ENCODE measurements around the gene HLF.

Gene HLF

DNA sequence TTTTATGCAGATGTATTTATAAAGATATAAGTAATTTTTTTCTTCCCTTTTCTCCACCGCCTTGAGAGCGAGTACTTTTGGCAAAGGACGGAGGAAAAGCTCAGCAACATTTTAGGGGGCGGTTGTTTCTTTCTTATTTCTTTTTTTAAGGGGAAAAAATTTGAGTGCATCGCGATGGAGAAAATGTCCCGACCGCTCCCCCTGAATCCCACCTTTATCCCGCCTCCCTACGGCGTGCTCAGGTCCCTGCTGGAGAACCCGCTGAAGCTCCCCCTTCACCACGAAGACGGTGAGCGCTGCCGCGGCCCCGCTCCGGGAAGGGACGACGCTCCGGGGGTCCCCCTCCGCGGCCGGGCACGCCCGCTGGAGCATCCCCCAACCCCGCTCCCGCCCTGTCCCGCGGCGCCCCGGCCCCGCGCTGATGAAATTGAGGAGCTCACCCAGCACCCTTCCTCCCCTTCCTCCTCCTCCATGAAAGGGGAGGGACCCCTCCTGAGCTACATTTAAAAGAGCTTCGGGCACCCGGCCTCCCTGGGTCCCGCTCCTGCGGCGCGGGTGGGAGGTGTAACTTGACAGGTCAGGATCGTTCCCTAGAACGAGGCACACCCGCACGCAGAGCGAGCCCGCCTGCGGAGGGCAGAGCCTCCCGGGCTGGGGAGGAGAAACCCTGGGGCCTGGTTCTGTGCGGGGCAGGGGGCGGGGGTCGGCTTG lies 706 bp downstream of the HLF start:
- Mint-ChIP-seq H3K27me3 (ENCODE audit: low read depth) (peaks cover 80% of the 10 kb centered on the region), H3K4me1 (peaks cover 18% of the 10 kb centered on the region), H3K9me3 (peaks cover 3% of the 10 kb centered on the region), H3K27ac (no peak overlapping the region), H3K36me3 (ENCODE audit: low read depth) (no peaks in the 10 kb centered on the region), H3K4me3 (peak overlapping the region; percentile 44 to 81 (median 78))
- TF ChIP-seq, protein P1, sequence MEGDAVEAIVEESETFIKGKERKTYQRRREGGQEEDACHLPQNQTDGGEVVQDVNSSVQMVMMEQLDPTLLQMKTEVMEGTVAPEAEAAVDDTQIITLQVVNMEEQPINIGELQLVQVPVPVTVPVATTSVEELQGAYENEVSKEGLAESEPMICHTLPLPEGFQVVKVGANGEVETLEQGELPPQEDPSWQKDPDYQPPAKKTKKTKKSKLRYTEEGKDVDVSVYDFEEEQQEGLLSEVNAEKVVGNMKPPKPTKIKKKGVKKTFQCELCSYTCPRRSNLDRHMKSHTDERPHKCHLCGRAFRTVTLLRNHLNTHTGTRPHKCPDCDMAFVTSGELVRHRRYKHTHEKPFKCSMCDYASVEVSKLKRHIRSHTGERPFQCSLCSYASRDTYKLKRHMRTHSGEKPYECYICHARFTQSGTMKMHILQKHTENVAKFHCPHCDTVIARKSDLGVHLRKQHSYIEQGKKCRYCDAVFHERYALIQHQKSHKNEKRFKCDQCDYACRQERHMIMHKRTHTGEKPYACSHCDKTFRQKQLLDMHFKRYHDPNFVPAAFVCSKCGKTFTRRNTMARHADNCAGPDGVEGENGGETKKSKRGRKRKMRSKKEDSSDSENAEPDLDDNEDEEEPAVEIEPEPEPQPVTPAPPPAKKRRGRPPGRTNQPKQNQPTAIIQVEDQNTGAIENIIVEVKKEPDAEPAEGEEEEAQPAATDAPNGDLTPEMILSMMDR (IDR thresholded peaks at IDR 0.05; ENCODE audit: unreplicated experiment in 3 of 3) = no peak

DNA sequence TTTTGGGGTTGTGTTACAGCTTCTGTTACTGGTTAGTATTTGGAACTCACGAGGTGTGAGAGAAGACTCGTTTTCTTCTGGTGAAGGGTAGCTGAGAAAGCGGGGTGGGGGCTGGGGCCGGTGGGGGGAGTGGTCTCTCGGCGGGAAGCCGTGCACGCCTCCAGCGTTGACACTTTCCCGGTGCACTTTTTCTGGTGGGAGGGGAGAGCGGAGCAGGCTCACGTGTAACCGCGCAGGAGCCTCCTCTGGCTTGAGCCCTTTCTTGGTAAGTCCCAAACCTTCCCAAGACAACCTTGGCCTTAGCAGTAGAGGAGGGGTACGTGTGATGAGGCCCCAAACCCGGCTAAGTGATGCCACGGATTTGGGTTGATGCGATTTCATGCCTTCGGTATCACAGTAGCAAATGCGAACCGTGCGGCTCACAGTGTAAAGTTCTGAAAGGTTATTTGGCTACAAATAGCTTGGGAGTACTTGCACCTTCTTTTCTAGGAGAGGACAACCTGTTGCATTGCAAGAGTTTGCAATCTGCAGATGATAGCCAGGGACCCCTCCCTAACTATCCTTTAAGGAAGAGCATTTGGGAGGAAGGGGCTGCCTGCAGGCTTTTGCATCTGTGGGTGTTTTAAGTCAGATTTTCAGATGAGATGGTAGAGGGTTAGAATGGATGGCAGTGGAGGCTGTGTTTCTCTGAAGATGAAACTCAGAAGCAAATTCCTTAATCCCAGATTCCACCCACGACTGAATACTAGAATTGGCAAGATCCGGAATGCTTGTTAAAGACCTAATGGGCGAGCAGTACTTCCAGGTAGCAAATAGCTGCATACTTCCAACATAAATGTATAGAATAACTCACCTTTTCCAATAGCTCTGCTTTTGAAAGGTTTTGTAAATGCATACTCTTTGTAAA lies 1.5 kb downstream of the HLF start:
- Mint-ChIP-seq H3K4me1 (peaks cover 18% of the 10 kb centered on the region), H3K36me3 (ENCODE audit: low read depth) (no peaks in the 10 kb centered on the region), H3K27ac (peak overlapping the region in 1 of 3 experiments; percentile 15), H3K9me3 (peaks cover under 1% of the 10 kb centered on the region), H3K4me3 (peak overlapping the region; percentile 44 to 81 (median 78)), H3K27me3 (ENCODE audit: low read depth) (peaks cover 71% of the 10 kb centered on the region)
- TF ChIP-seq, protein P1 (IDR thresholded peaks at IDR 0.05; ENCODE audit: unreplicated experiment in 3 of 3) = no peak

DNA sequence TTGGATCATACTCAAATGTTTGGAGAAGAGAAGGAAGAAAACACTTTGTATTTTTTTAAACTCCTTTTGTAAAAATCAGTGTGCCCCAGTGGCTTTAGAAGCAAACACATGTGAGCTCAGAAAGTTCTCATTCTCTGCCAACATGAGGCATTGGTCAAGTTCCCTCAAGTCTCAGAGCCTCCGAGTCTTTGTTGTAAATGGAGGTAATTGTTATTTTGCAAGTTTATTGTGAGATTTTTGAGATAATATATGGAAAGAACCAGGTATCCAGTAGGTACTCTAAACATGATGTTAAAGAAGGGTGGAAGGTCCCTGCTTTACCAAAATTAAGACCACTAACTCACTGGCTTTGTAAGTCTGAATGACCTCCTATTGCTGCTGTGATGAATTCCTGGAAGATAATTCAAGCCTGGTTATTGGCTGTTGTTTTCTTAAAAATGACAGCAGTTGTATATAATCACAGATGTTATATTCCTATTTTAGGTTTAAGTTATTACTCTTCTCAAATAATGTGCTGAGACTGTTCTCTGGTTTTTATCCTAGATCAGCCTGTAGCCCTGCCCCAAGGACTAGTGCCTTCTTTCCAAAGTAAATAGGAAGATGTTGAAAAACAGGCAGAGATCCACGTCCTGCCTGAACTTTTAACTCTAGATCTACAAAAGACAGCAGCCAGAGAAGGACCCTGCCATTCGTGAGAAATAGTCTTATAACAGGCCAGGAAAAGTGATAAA lies 2.4 kb downstream of the HLF start:
- Mint-ChIP-seq H3K27ac (peak overlapping the region; percentile 11 to 70 (median 37)), H3K9me3 (no peaks in the 10 kb centered on the region), H3K36me3 (ENCODE audit: low read depth) (no peaks in the 10 kb centered on the region), H3K4me3 (peak overlapping the region; percentile 37 to 81 (median 44)), H3K4me1 (peaks cover 18% of the 10 kb centered on the region), H3K27me3 (ENCODE audit: low read depth) (peaks cover 63% of the 10 kb centered on the region)
- TF ChIP-seq, protein P1 (IDR thresholded peaks at IDR 0.05; ENCODE audit: unreplicated experiment in 3 of 3) = no peak

DNA sequence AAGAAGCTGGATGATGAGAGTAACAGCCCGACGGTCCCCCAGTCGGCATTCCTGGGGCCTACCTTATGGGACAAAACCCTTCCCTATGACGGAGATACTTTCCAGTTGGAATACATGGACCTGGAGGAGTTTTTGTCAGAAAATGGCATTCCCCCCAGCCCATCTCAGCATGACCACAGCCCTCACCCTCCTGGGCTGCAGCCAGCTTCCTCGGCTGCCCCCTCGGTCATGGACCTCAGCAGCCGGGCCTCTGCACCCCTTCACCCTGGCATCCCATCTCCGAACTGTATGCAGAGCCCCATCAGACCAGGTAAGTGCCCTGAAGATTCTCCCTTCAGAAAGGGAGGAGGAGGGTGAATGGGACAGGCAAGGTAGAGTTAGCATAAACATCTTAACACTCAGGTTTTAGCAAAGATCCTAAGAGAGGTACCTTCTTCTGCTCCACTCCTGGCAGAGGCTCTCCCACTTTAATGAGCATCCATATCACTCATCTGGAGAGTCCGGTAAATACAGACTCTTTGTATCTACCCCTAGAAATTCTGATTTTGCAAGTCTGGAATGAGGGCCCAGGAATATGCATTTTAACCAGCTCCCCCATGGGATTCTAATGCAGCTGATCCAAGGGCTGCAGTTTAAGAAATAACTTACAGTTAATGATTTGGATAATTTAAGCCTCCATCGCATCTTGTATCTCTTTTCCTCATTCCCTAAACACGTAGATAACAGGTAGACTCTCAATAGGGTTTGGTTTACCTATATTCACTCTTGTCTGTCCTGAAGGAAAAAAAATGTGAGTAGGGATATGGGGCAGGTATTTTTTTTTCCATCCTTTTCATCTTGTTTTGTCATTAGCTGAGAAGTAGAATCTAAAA lies 3.3 kb downstream of the HLF start:
- peaks cover 62% of the 10 kb centered on the region for H3K27me3 Mint-ChIP-seq (ENCODE audit: low read depth)
- TF ChIP-seq, protein P1 (IDR thresholded peaks at IDR 0.05; ENCODE audit: unreplicated experiment in 3 of 3) = no peak
- H3K4me3 Mint-ChIP-seq = peak overlapping the region in 2 of 3 experiments; percentile 7 to 44
- H3K27ac Mint-ChIP-seq = peak overlapping the region; percentile 11 to 70 (median 37)
- H3K36me3 Mint-ChIP-seq (ENCODE audit: low read depth) = no peaks in the 10 kb centered on the region
- H3K4me1 Mint-ChIP-seq = peaks cover 26% of the 10 kb centered on the region
- H3K9me3 Mint-ChIP-seq = no peaks in the 10 kb centered on the region

Measured in nephron (organoid).